Endothelial cell of umbilical vein (primary cell): ENCODE results near the gene SLC25A33. TPM values are rescaled to one million over a fixed set of nuclear protein-coding genes. Genes with fewer than 3 reads are reported as not detected.

Experiments
- BruUV-seq: library from RNA; stranded (reverse); fragments of 400-500 nt; replicated peaks from 2 replicates; lab custom pipeline; 2021; lab: Mats Ljungman, UMichigan
- CTCF ChIA-PET: fragments of 300-600, 350-600 bp; sonication (Branson Sonifier 250); formaldehyde crosslinking; loops from one replicate; lab custom pipeline; 2021; ENCODE audit warnings: antibody characterized with exemption, inconsistent platforms; lab: Charles Lee
- POLR2A ChIA-PET: fragments of 300-600, 350-600 bp; sonication (Branson Sonifier 250); formaldehyde crosslinking; loops from one replicate; lab custom pipeline; 2021; ENCODE audit warnings: antibody characterized with exemption, inconsistent platforms; lab: Charles Lee
- DNase-seq: peaks from one replicate; pipeline ENCODE4 v3.0.0-alpha.2; 2011; ENCODE audit warnings: low read depth, low spot score
- FAIRE-seq: peaks from 2 replicates; lab custom pipeline; 2011; peaks lifted over from hg19 to GRCh38; lab: Jason Lieb, UNC
- H2AFZ ChIP-seq: 2 replicates; pipeline ENCODE4 v1.6.0; 2012; ENCODE audit warnings: low read depth, low read length, control low read depth, inconsistent platforms
- H3K27ac ChIP-seq: 2 replicates; pipeline ENCODE4 v1.5.1; 2011; ENCODE audit warnings: low read depth, mild to moderate bottlenecking, control low read depth, low read length, moderate library complexity; ENCODE audit not compliant: insufficient read depth
- H3K27me3 ChIP-seq, 2 experiments: 2 replicates each; pipeline versions ENCODE4 v1.6.0 to v1.6.1; 2011; ENCODE audit warnings: low read length in 2 of 2, mixed read lengths in 1 of 2; ENCODE audit not compliant: control insufficient read depth in 2 of 2, insufficient read depth in 2 of 2
- H3K36me3 ChIP-seq, 2 experiments: 2 replicates in 1 of 2; 3 replicates in 1 of 2; pipeline ENCODE4 v1.5.1; 2011; ENCODE audit warnings: low read length in 2 of 2, mild to moderate bottlenecking in 1 of 2, moderate library complexity in 1 of 2; ENCODE audit not compliant: control insufficient read depth in 2 of 2, insufficient read depth in 2 of 2; ENCODE audit errors: extremely low read depth in 1 of 2
- H3K4me1 ChIP-seq: 3 replicates; pipeline ENCODE4 v1.5.1; 2011; ENCODE audit warnings: mild to moderate bottlenecking, low read length; ENCODE audit not compliant: control insufficient read depth, insufficient read depth; ENCODE audit errors: extremely low read depth
- H3K4me2 ChIP-seq: 2 replicates; pipeline ENCODE4 v1.6.1; 2011; ENCODE audit warnings: low read length, control low read depth, mixed read lengths; ENCODE audit not compliant: insufficient read depth
- H3K4me3 ChIP-seq, 3 experiments: fragments of 200-600 bp in 1 of 3; sonication (generic), shearing (Covaris generic) in 1 of 3; replicated peaks in 1 of 3; 2 replicates each; pipeline ENCODE4 v1.5.1; 2011 to 2016; ENCODE audit warnings: control low read depth in 3 of 3, low read length in 3 of 3, mild to moderate bottlenecking in 2 of 3, inconsistent platforms in 1 of 3, low read depth in 1 of 3, moderate library complexity in 1 of 3; ENCODE audit not compliant: insufficient read depth in 1 of 3
- H3K79me2 ChIP-seq: 2 replicates; pipeline ENCODE4 v1.6.0; 2012; ENCODE audit warnings: low read length, inconsistent platforms; ENCODE audit not compliant: control insufficient read depth, insufficient read depth
- H3K9ac ChIP-seq: replicated peaks from 2 replicates; pipeline ENCODE3; 2011; ENCODE audit warnings: low read length, control low read depth; ENCODE audit not compliant: insufficient read depth; ENCODE audit errors: extremely low read depth
- H3K9me1 ChIP-seq: replicated peaks from 3 replicates; pipeline ENCODE4 v1.6.0; 2011; ENCODE audit warnings: mild to moderate bottlenecking, low read length; ENCODE audit not compliant: control insufficient read depth, insufficient read depth; ENCODE audit errors: extremely low read depth
- H3K9me3 ChIP-seq: replicated peaks from 2 replicates; pipeline ENCODE4 v1.5.1; 2012; ENCODE audit warnings: low read length, inconsistent platforms; ENCODE audit not compliant: control insufficient read depth, insufficient read depth
- H4K20me1 ChIP-seq: replicated peaks from 2 replicates; pipeline ENCODE3; 2011; ENCODE audit warnings: mild to moderate bottlenecking, low read length; ENCODE audit not compliant: control insufficient read depth, insufficient read depth; ENCODE audit errors: extremely low read depth
- EZH2 ChIP-seq: IDR thresholded peaks from 2 replicates; pipeline ENCODE4 v1.6.1; 2012; ENCODE audit warnings: borderline replicate concordance, low read depth, mild to moderate bottlenecking, moderate library complexity, low read length, inconsistent platforms; ENCODE audit not compliant: severe bottlenecking
- FOS ChIP-seq: IDR thresholded peaks from 2 replicates; pipeline ENCODE4 v1.6.1; 2011; ENCODE audit warnings: mild to moderate bottlenecking, low read length, moderate library complexity, borderline replicate concordance; ENCODE audit not compliant: insufficient read depth
- GATA2 ChIP-seq: IDR thresholded peaks from 2 replicates; pipeline ENCODE4 v1.7.0; 2011; ENCODE audit warnings: low read depth, mild to moderate bottlenecking, moderate library complexity, mixed read lengths, low read length; ENCODE audit not compliant: insufficient read length, insufficient read depth
- JUN ChIP-seq: IDR thresholded peaks from 2 replicates; pipeline ENCODE4 v1.6.1; 2011; ENCODE audit warnings: borderline replicate concordance, low read depth; ENCODE audit not compliant: insufficient read length, insufficient read depth
- MYC ChIP-seq: IDR thresholded peaks from one replicate; pipeline ENCODE4 v1.6.1; 2011; ENCODE audit warnings: mild to moderate bottlenecking, low read depth, low read length
- POLR2A ChIP-seq: IDR thresholded peaks from 2 replicates; pipeline ENCODE4 v1.6.1; 2012; ENCODE audit warnings: low read depth, mild to moderate bottlenecking, control low read depth, low read length
- POLR2AphosphoS5 ChIP-seq: IDR thresholded peaks from 2 replicates; pipeline ENCODE4 v1.6.1; 2012; ENCODE audit warnings: low read depth, mild to moderate bottlenecking, control low read depth, low read length, moderate library complexity; ENCODE audit not compliant: insufficient read depth
- dilution Hi-C: fragments of 300-500 bp; cut with MboI; formaldehyde crosslinking; loops from one replicate; pipeline ENCODE4 v1.15.0; 2019; ENCODE audit warnings: low sequenced_read_pairs; ENCODE audit not compliant: extremely low pct_ligation_motif_present
- intact Hi-C: fragments of 100-400 bp; cut with micrococcal nuclease; formaldehyde crosslinking; loops from one replicate; pipeline ENCODE4 v1.10.0; 2022
- polyA plus RNA-seq, 4 experiments: library from polyadenylated mRNA; depleted of rRNA in 3 of 4; stranded (reverse) in 3 of 4; unstranded in 1 of 4; fragments of >200 nt; gene quantifications; 2 replicates each; pipeline versions ENCODE4 v1.2.1 to v1.2.3, GENCODE V29; 2011 to 2012; ENCODE audit warnings: missing spikeins in 1 of 4
- total RNA-seq: library from RNA; stranded (reverse); gene quantifications from 2 replicates; pipeline ENCODE4 v1.2.3, GENCODE V29; 2021
- TF ChIP-seq, protein P1 (sequence below), 2 donors: IDR thresholded peaks; 1 replicate in 1 of 2; 2 replicates in 1 of 2; pipeline ENCODE4 v1.5.1; 2011; ENCODE audit warnings: low read length in 2 of 2, mild to moderate bottlenecking in 2 of 2, moderate library complexity in 2 of 2, control low read depth in 1 of 2, inconsistent platforms in 1 of 2, low read depth in 1 of 2; ENCODE audit not compliant: insufficient read depth in 1 of 2; ENCODE audit errors: extremely low read depth in 1 of 2
- TF ChIP-seq, protein P2 (sequence below): IDR thresholded peaks from 2 replicates; pipeline ENCODE4 v1.6.1; 2011; ENCODE audit not compliant: insufficient read depth, insufficient read length

SLC25A33 gene
- total and polyA plus RNA-seq, 2 donors (not counting 3 experiments of a cell fraction or from before 2014, with no cell fraction given): 3.8 to 6.6 TPM

DNA sequence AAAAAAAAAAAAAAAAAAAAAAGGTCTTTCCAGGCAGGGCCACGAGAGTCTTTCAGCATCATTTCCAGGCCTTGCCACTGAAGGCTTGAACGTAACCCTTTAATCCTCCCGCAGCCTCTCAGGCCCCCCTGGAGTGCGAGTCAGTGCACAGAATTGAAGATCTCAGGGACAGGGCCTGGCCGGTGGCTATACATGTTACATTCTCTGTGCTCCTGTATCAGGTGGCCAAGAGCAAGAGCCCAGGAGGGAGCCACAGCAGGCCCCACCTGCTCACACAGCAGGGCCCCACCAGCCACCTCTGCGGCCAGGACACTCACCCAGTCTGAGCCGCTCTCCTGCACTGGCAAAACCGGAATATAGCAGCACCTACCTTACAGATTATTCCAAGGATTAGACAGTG, 34.1 kb upstream of the SLC25A33 start:
- H3K4me1 ChIP-seq: no peaks in the 10 kb centered on the region
- H3K36me3 ChIP-seq: no peaks in the 10 kb centered on the region
- no TSS peak for BruUV-seq
- H3K9me1 ChIP-seq: no peaks in the 10 kb centered on the region
- ChIA-PET CTCF (no interaction called here), POLR2A (no interaction called here)
- H3K4me3 ChIP-seq: no peak overlapping the region
- peaks cover 0 to 2% of the 10 kb centered on the region in 2 experiments for H3K27me3 ChIP-seq
- intact Hi-C loops: no loop called here
- H3K9ac ChIP-seq: no peak overlapping the region
- H3K9me3 ChIP-seq: no peaks in the 10 kb centered on the region
- no peak overlapping the region for H3K4me2 ChIP-seq
- no peak for TF ChIP-seq FOS
- TF ChIP-seq, protein P1, sequence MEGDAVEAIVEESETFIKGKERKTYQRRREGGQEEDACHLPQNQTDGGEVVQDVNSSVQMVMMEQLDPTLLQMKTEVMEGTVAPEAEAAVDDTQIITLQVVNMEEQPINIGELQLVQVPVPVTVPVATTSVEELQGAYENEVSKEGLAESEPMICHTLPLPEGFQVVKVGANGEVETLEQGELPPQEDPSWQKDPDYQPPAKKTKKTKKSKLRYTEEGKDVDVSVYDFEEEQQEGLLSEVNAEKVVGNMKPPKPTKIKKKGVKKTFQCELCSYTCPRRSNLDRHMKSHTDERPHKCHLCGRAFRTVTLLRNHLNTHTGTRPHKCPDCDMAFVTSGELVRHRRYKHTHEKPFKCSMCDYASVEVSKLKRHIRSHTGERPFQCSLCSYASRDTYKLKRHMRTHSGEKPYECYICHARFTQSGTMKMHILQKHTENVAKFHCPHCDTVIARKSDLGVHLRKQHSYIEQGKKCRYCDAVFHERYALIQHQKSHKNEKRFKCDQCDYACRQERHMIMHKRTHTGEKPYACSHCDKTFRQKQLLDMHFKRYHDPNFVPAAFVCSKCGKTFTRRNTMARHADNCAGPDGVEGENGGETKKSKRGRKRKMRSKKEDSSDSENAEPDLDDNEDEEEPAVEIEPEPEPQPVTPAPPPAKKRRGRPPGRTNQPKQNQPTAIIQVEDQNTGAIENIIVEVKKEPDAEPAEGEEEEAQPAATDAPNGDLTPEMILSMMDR (IDR thresholded peaks at IDR 0.05; ENCODE audit: extremely low read depth in 1 of 2, insufficient read depth in 1 of 2, low read depth in 1 of 2, low read length in 2 of 2): no peak
- TF ChIP-seq GATA2: no peak
- TF ChIP-seq, protein P2, sequence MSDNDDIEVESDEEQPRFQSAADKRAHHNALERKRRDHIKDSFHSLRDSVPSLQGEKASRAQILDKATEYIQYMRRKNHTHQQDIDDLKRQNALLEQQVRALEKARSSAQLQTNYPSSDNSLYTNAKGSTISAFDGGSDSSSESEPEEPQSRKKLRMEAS: no peak
- no peak for TF ChIP-seq POLR2AphosphoS5
- TF ChIP-seq POLR2A: no peak
- TF ChIP-seq MYC: no peak
- no peak for TF ChIP-seq JUN
- no peak for TF ChIP-seq EZH2
- no peak overlapping the region for H3K27ac ChIP-seq
- no peaks in the 10 kb centered on the region for H3K79me2 ChIP-seq
- H2AFZ ChIP-seq: no peak overlapping the region
- dilution Hi-C loops: no loop called here
- DNase-seq (no peak), FAIRE-seq (no peak)
- no peaks in the 10 kb centered on the region for H4K20me1 ChIP-seq
